Loucy (cell line): Measurements from ENCODE around the gene MAD1L1.

Experiments used
- CTCF ChIP-seq: fragments of 200-600 bp; sonication (generic); conservative IDR thresholded peaks from 2 replicates; pipeline ENCODE4 v1.5.1; 2014; ENCODE audit warnings: mild to moderate bottlenecking, antibody characterized with exemption, low read length
- EZH2phosphoT487 ChIP-seq: fragments of 200-600 bp; IDR thresholded peaks from 2 replicates; pipeline ENCODE4 v1.6.1; 2018; ENCODE audit warnings: antibody characterized with exemption, mild to moderate bottlenecking, moderate library complexity, borderline replicate concordance

DNA sequence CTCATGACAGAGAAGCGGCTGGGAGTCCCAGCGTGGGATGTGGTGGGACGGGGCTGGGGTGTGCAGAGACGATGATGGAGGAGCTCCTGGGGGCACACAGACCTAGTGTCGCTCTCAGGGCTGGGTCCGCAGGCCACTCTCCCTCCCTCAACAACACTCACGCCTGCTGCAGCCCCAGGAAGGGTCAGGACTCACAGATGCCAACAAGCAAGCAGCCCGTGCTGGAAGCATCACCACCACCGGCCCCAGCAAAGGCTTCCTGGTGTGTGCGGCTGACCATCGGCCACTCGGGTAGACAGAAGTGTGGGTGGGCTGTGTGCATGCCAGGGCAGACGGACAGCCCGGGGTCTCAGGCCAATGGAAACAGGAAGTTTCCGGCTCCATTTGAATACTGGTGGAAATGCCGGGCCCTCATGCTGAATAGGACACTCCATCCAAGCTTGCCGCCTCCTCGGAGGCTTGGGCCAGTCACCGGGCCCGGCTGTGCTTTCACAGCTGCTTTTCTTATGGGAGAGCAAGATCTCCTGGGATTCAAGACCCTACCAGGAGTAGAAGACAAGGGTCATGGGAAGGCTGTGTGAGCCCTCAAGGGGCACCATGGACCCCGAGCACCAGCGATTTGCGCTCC is 384.6 kb downstream of the MAD1L1 start:
- TF ChIP-seq CTCF = no peak
- no peak for TF ChIP-seq EZH2phosphoT487
